Gastrocnemius medialis (tissue), 4 donors: ENCODE measurements around the gene CD46. TPM values are rescaled to one million over a fixed set of nuclear protein-coding genes. Genes with fewer than 3 reads are reported as not detected.

Experiments
- ATAC-seq, 2 donors: fragments of 150-250 bp; one replicate each; pipeline ENCODE4 v1.9.1; 2016
- DNase-seq, 2 donors: peaks; one replicate each; pipeline ENCODE4 v3.0.0-alpha.2; 2019
- H3K27ac ChIP-seq, 4 donors: fragments of 200-600 bp; sonication (generic); 1 replicate in 1 of 4; 2 replicates in 3 of 4; pipeline ENCODE4 v1.5.1; 2016 to 2018; ENCODE audit warnings: mild to moderate bottlenecking in 2 of 4, moderate library complexity in 1 of 4
- H3K27me3 ChIP-seq, 3 donors: fragments of 200-600 bp; sonication (generic) in 2 of 3; 1 replicate in 1 of 3; 2 replicates in 2 of 3; pipeline versions ENCODE4 v1.5.1 to v1.6.0; 2016 to 2019; ENCODE audit warnings: mild to moderate bottlenecking in 1 of 3, moderate library complexity in 1 of 3
- H3K36me3 ChIP-seq, 2 donors: fragments of 200-600 bp; sonication (generic) in 1 of 2; one replicate each; pipeline ENCODE4 v1.5.1; 2017 to 2018
- H3K4me1 ChIP-seq, 2 donors: fragments of 200-600 bp; sonication (generic) in 1 of 2; one replicate each; pipeline ENCODE4 v1.5.1; 2016 to 2017; ENCODE audit warnings: mild to moderate bottlenecking in 2 of 2
- H3K4me3 ChIP-seq, 4 donors: fragments of 200-600 bp; sonication (generic) in 3 of 4; 1 replicate in 1 of 4; 2 replicates in 3 of 4; pipeline ENCODE4 v1.5.1; 2016 to 2019; ENCODE audit warnings: mild to moderate bottlenecking in 2 of 4
- H3K9me3 ChIP-seq, 3 donors: fragments of 200-600 bp; sonication (generic) in 2 of 3; 1 replicate in 1 of 3; 2 replicates in 2 of 3; pipeline ENCODE4 v1.5.1; 2016 to 2019
- CTCF ChIP-seq, 5 experiments: fragments of 450-650 bp in 3 of 5; fragments of 200-600 bp in 2 of 5; sonication (generic) in 2 of 5; IDR thresholded peaks in 4 of 5; conservative IDR thresholded peaks in 1 of 5; 1 replicate in 4 of 5; 2 replicates in 1 of 5; pipeline ENCODE4 v1.5.1; 2016 to 2019; ENCODE audit warnings: antibody characterized with exemption in 5 of 5, mild to moderate bottlenecking in 3 of 5, moderate library complexity in 3 of 5
- POLR2A ChIP-seq, 2 donors: fragments of 450-650 bp; IDR thresholded peaks; one replicate each; pipeline ENCODE4 v1.6.1; 2017; ENCODE audit warnings: antibody characterized with exemption in 2 of 2, mild to moderate bottlenecking in 2 of 2, moderate library complexity in 2 of 2
- in situ Hi-C, 4 donors: fragments of 200-750 bp; cut with MboI; loops; one replicate each; pipeline versions ENCODE4 v1.15.0 to v1.8.0; 2017; ENCODE audit warnings: low sequenced_read_pairs in 4 of 4
- intact Hi-C: fragments of 100-400 bp; cut with DNase I; formaldehyde crosslinking; loops from one replicate; pipeline ENCODE4 v1.15.1; 2023; ENCODE audit warnings: low total_unique reads
- total RNA-seq, 4 donors: library from RNA; depleted of rRNA; stranded (reverse); fragments of >200 nt; gene quantifications; one replicate each; pipeline versions ENCODE4 v1.1.0 to v1.2.3, GENCODE V29; 2016

Gene CD46
- total RNA-seq, 4 donors from 2014 or later = 42.1 to 101 (median 80.2) TPM

GRCh38 chr1:207826557-207827487 is 75.0 kb downstream of the CD46 start:
- peak overlapping the region; percentile 37 to 95 (median 92) for H3K4me3 ChIP-seq
- TF ChIP-seq POLR2A (IDR thresholded peaks at IDR 0.05) (no peak), CTCF (IDR thresholded peaks at IDR 0.05 in 4 of 5, conservative IDR thresholded peaks at IDR 0.05 in 1 of 5) (no peak)
- H3K36me3 ChIP-seq = peaks cover 0 to 5% of the 10 kb centered on the region in 2 donors
- H3K4me1 ChIP-seq = peaks cover 60 to 76% of the 10 kb centered on the region in 2 donors
- in situ Hi-C loops = loop anchor here in 3 of 4 donors (5.0 to 10.0 kb wide), 2 partner anchors 40 to 48 kb away; no protein-coding TSS in a partner anchor
- intact Hi-C loops = loop anchor here (5.0 kb wide), 1 partner anchor 335 kb away; no protein-coding TSS in a partner anchor
- no peak for ATAC-seq
- peak in 1 of 2 donors; percentile 36 for DNase-seq
- H3K27ac ChIP-seq = peak overlapping the region; percentile 96 to 100 (median 99)
- no peaks in the 10 kb centered on the region for H3K27me3 ChIP-seq
- no peaks in the 10 kb centered on the region for H3K9me3 ChIP-seq

- H3K36me3 ChIP-seq = no peaks in the 10 kb centered on the region
- peak overlapping the region in 1 of 4 donors; percentile 92 for H3K4me3 ChIP-seq
- intact Hi-C loops (loop anchor here (5.0 kb wide), 1 partner anchor 335 kb away; no protein-coding TSS in a partner anchor), in situ Hi-C loops (loop anchor here in 3 of 4 donors (5.0 to 10.0 kb wide), 2 partner anchors 40 to 47 kb away; no protein-coding TSS in a partner anchor)
- no peaks in the 10 kb centered on the region for H3K27me3 ChIP-seq
- H3K4me1 ChIP-seq = peaks cover 66 to 83% of the 10 kb centered on the region in 2 donors
- ATAC-seq (no peak), DNase-seq (peak in 1 of 2 donors; percentile 14)
- no peaks in the 10 kb centered on the region for H3K9me3 ChIP-seq
- H3K27ac ChIP-seq = peak overlapping the region; percentile 96 to 100 (median 99)
- TF ChIP-seq POLR2A (IDR thresholded peaks at IDR 0.05) (no peak), CTCF (IDR thresholded peaks at IDR 0.05 in 4 of 5, conservative IDR thresholded peaks at IDR 0.05 in 1 of 5) (no peak)
These were observed 75.6 kb downstream of the CD46 start for GRCh38 chr1:207827488-207827830.

- no peaks in the 10 kb centered on the region for H3K9me3 ChIP-seq
These were observed 76.2 kb downstream of the CD46 start for GRCh38 chr1:207828046-207828445.

More at GRCh38 chr1:207828046-207828445, 76.2 kb downstream of the CD46 start:
- H3K4me3 ChIP-seq = no peak overlapping the region
- in situ Hi-C loops = loop anchor here in 3 of 4 donors (5.0 to 10.0 kb wide), 2 partner anchors 39 to 47 kb away; no protein-coding TSS in a partner anchor
- DNase-seq = peak in 1 of 2 donors; percentile 8
- no peaks in the 10 kb centered on the region for H3K36me3 ChIP-seq
- peaks cover 72 to 89% of the 10 kb centered on the region in 2 donors for H3K4me1 ChIP-seq
- ATAC-seq = no peak
- intact Hi-C loops = loop anchor here (1.0 to 5.0 kb wide), 3 partner anchors 41 to 334 kb away; no protein-coding TSS in a partner anchor
- TF ChIP-seq POLR2A (IDR thresholded peaks at IDR 0.05) = no peak
- no peak for TF ChIP-seq CTCF (IDR thresholded peaks at IDR 0.05 in 4 of 5, conservative IDR thresholded peaks at IDR 0.05 in 1 of 5)
- peak overlapping the region; percentile 96 to 100 (median 99) for H3K27ac ChIP-seq
- no peaks in the 10 kb centered on the region for H3K27me3 ChIP-seq
